SJSA1 (cell line): ENCODE results near the gene GNAQ. TPM values are rescaled to one million over a fixed set of nuclear protein-coding genes. Genes with fewer than 3 reads are reported as not detected.
A peak's percentile ranks its signal among the peaks of the same experiment; 100 is the strongest.

Experiments
- DNase-seq, 2 experiments: peaks; one replicate each; pipeline ENCODE4 v3.0.0-alpha.2; 2015 to 2020; ENCODE audit warnings: low spot score in 2 of 2, low read depth in 1 of 2
- H3K27ac ChIP-seq: fragments of 250-450 bp; sonication (Bioruptor Pico); 2 replicates; pipeline ENCODE4 v1.5.1; 2020; ENCODE audit warnings: mild to moderate bottlenecking, moderate library complexity
- H3K27me3 ChIP-seq: fragments of 250-450 bp; sonication (Bioruptor Pico); replicated peaks from 2 replicates; pipeline ENCODE4 v1.5.1; 2020; ENCODE audit warnings: mild to moderate bottlenecking, moderate library complexity
- H3K36me3 ChIP-seq: fragments of 250-450 bp; sonication (Bioruptor Pico); 2 replicates; pipeline ENCODE4 v1.5.1; 2020; ENCODE audit warnings: mild to moderate bottlenecking
- H3K4me1 ChIP-seq: fragments of 250-450 bp; sonication (Bioruptor Pico); replicated peaks from 2 replicates; pipeline ENCODE4 v1.6.1; 2021; ENCODE audit warnings: mild to moderate bottlenecking
- H3K4me3 ChIP-seq: fragments of 250-450 bp; sonication (Bioruptor Pico); 2 replicates; pipeline ENCODE4 v1.5.1; 2020; ENCODE audit warnings: mild to moderate bottlenecking
- H3K9me3 ChIP-seq: fragments of 250-450 bp; sonication (Bioruptor Pico); replicated peaks from 2 replicates; pipeline ENCODE4 v1.5.1; 2020; ENCODE audit warnings: mild to moderate bottlenecking
- total RNA-seq: library from RNA; depleted of rRNA; stranded (reverse); fragments of >200 nt; shearing (Covaris generic); gene quantifications from 2 replicates; pipeline ENCODE4 v1.2.3, GENCODE V29; 2014

Gene GNAQ
- total RNA-seq, 1 experiment from 2014 or later: 46.2 TPM

DNA sequence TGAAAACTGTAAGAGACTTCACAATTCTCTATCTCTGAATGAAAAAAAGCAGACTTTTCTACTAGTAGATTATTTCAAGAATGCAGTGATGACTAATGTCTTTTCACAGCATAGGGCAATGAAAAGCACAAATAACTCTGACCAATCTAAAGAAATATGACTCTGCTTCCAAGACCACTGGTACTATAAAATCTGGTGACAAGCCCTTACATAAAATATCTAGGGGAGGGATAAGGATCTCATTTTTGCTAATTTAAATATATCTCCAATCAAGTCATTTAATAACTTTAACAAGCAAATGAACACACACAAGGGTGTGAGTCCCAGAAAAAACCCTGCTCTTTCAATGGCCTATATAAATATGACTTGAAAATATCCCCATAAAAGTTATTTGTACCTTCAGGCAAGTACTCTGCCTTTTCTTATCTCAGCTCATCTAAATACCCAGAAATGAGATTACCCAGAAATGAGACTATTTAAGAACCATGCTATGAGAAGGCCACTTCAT is 105.2 kb downstream of the GNAQ start:
- no peaks in the 10 kb centered on the region for H3K27me3 ChIP-seq

DNA sequence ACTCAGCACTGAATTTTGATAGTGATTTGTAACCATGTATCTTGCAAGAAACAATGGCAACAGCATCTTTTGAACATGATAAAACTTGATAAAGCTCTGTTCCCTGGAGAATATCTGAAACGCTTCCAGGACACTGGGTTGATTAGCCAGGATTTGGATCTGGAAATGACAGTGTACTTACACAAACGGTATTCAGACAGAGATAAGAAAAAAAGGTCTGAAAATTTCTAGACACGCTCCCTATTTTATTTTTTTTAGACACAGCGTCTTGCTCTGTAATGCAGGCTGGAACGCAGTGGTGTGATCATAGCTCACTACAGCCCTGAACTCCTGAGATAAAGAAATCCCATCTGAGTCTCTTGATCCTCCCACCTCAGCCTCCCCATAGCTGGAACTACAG is 109.0 kb downstream of the GNAQ start:
- Histone ChIP-seq H3K27ac (no peak overlapping the region), H3K4me1 (peaks cover 20% of the 10 kb centered on the region), H3K4me3 (no peak overlapping the region), H3K9me3 (no peaks in the 10 kb centered on the region), H3K36me3 (peaks cover 5% of the 10 kb centered on the region), H3K27me3 (no peaks in the 10 kb centered on the region)
- DNase-seq: no peak

More for the DNA sequence above, 105.2 kb downstream of the GNAQ start:
- Histone ChIP-seq H3K4me3 (no peak overlapping the region), H3K36me3 (no peaks in the 10 kb centered on the region; the same call in 1 of the 2 replicates), H3K9me3 (no peaks in the 10 kb centered on the region), H3K4me1 (peaks cover 25% of the 10 kb centered on the region), H3K27ac (peak overlapping the region; percentile 63)
- peak in 1 of 2 experiments; percentile 54 for DNase-seq

DNA sequence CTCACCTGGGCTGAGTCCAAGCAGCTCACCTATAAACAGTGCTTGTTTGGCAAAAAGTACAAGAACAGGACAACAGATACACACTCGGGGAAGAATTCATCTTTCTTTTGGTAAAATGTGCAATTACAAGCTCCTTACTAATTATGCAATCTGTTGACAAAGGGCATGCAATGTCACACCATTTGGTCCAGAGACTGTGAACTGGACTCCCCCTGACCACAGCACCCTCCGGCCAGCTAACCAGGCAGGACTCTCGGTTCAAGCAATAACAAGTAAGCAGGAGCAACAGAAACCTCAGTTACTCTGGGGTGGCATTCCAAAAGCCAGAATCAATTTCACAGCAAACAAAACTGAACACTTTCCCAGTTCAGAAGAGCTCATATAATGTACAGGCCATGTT is 113.8 kb downstream of the GNAQ start:
- Histone ChIP-seq H3K36me3 (peaks cover 5% of the 10 kb centered on the region), H3K27me3 (no peaks in the 10 kb centered on the region), H3K4me1 (peaks cover 12% of the 10 kb centered on the region), H3K9me3 (no peaks in the 10 kb centered on the region), H3K4me3 (no peak overlapping the region), H3K27ac (no peak overlapping the region)
- DNase-seq: no peak

GRCh38 chr9:77916820-77917219 is 114.8 kb downstream of the GNAQ start:
- DNase-seq: no peak
- no peaks in the 10 kb centered on the region for H3K9me3 ChIP-seq
- peaks cover 12% of the 10 kb centered on the region for H3K4me1 ChIP-seq
- no peaks in the 10 kb centered on the region for H3K27me3 ChIP-seq
- H3K27ac ChIP-seq: no peak overlapping the region
- no peak overlapping the region for H3K4me3 ChIP-seq
- peaks cover 5% of the 10 kb centered on the region for H3K36me3 ChIP-seq

GRCh38 chr9:77916410-77916819 is 115.2 kb downstream of the GNAQ start:
- no peak for DNase-seq
- Histone ChIP-seq H3K4me1 (peaks cover 12% of the 10 kb centered on the region), H3K27me3 (no peaks in the 10 kb centered on the region), H3K36me3 (peaks cover 5% of the 10 kb centered on the region), H3K27ac (no peak overlapping the region), H3K4me3 (no peak overlapping the region), H3K9me3 (no peaks in the 10 kb centered on the region)

DNA sequence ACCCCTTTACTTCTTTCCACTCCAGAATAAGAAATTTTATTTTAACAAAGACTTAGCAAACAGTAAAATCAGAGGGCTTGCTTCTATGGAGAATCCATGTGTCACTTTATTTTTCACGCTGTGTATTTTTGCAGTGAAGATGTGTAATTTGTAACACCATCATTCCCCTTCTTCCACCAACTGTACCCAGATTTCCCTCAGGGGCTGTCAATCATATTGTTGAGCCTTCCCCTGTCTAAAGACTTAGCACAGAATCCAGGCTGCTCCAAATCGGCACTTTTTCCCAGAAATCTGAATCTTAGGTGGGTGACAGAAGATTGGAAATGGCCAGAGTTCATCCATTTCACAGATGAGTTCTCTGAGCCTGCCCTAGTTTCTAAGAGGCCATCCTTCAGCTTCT is 115.9 kb downstream of the GNAQ start:
- no peak overlapping the region for H3K27ac ChIP-seq
- peaks cover 12% of the 10 kb centered on the region for H3K4me1 ChIP-seq
- H3K4me3 ChIP-seq: no peak overlapping the region
- no peak for DNase-seq
- H3K27me3 ChIP-seq: no peaks in the 10 kb centered on the region
- H3K9me3 ChIP-seq: no peaks in the 10 kb centered on the region
- H3K36me3 ChIP-seq: peaks cover 5% of the 10 kb centered on the region

DNA sequence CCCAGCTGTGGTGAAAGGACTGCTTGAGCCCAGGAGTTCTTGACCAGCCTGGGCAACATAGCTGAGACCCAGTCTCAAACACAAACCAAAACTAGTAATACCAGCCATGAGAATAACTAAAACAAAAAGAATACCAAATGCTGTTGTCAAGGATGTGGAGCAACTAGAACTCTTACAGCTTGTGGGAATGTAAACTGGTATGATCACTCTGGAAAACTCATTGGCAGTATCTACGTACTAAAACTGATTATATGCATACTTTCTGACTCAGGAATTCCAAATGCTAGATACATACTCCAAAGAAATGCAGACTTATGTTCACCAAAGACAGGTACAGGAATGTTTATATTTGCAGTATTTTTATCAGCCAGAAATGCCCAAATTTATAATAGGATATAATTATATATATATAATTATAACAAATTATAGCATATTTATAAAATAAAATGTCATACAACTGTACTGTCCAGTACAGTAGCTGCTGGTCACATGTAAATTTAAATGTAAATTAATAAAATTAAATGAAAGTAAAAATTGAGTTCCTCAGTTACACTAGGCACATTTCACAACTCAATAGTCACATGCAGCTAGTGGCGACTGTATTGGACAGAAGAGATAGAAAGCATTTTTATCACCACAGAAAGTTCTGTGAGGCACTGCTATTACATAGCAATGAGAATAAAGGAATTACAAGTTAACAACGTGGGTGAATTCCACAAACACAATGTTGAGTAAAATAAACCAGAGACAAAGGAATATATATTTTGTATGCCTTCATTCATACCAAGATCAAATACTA is 118.5 kb downstream of the GNAQ start:
- no peak overlapping the region for H3K27ac ChIP-seq
- peaks cover 12% of the 10 kb centered on the region for H3K4me1 ChIP-seq

GRCh38 chr9:77911928-77912327 is 119.7 kb downstream of the GNAQ start:
- Histone ChIP-seq H3K9me3 (no peaks in the 10 kb centered on the region), H3K27me3 (no peaks in the 10 kb centered on the region), H3K4me1 (peaks cover 12% of the 10 kb centered on the region), H3K4me3 (no peak overlapping the region), H3K36me3 (no peaks in the 10 kb centered on the region), H3K27ac (no peak overlapping the region)
- DNase-seq: no peak

More for the DNA sequence above, 118.5 kb downstream of the GNAQ start:
- Histone ChIP-seq H3K9me3 (no peaks in the 10 kb centered on the region), H3K4me3 (no peak overlapping the region), H3K36me3 (no peaks in the 10 kb centered on the region), H3K27me3 (no peaks in the 10 kb centered on the region)
- no peak for DNase-seq

- no peak for DNase-seq
- no peak overlapping the region for H3K4me3 ChIP-seq
- no peaks in the 10 kb centered on the region for H3K27me3 ChIP-seq
These were observed 121.4 kb downstream of the GNAQ start for GRCh38 chr9:77910194-77910621.

DNA sequence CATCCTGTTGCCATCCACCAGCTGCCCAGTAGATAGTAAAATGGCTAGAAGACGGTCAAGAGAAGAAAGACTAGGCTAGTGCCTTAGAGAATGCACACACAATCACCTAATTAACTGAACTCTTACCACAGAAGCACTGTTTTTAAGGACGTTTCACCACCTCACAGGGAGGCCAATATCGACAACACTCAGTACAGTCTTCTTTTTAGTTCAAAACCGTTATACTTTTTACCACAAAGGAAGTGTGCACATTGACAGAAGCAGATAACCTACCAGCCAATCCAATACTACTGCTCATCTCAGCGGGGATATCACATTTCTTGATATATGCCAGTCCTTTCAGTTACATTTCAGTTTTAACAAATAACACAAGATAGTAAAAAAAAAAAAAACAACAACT is 122.3 kb downstream of the GNAQ start:
- Histone ChIP-seq H3K36me3 (no peaks in the 10 kb centered on the region), H3K4me1 (peaks cover 5% of the 10 kb centered on the region; the same call in 1 of the 2 replicates), H3K27ac (no peak overlapping the region), H3K4me3 (no peak overlapping the region), H3K9me3 (no peaks in the 10 kb centered on the region), H3K27me3 (no peaks in the 10 kb centered on the region)
- no peak for DNase-seq

More at GRCh38 chr9:77910194-77910621, 121.4 kb downstream of the GNAQ start:
- no peaks in the 10 kb centered on the region for H3K36me3 ChIP-seq
- H3K9me3 ChIP-seq: no peaks in the 10 kb centered on the region
- peaks cover 6% of the 10 kb centered on the region for H3K4me1 ChIP-seq
- no peak overlapping the region for H3K27ac ChIP-seq

DNA sequence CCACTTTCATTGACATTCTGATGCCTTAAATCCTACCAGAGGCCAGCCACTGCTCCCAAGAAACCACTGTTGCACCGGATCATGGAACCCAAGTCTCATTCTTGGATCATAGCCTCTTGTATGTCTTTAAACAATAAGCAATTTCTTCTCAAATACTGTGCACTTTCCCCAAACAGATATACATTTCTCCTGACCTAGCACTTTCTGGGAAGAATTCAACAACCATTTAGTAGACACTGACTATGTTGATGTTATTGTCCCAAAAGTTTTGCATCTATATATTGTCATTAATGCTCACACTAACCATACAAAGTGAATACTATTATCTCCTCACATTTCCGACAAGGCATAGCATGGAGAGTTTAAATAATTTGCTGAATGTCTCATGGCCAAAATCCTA is 123.3 kb downstream of the GNAQ start:
- H3K9me3 ChIP-seq: no peaks in the 10 kb centered on the region
- no peak for DNase-seq
- no peaks in the 10 kb centered on the region for H3K36me3 ChIP-seq
- H3K4me1 ChIP-seq: no peaks in the 10 kb centered on the region
- H3K27ac ChIP-seq: no peak overlapping the region
- H3K4me3 ChIP-seq: no peak overlapping the region
- H3K27me3 ChIP-seq: no peaks in the 10 kb centered on the region

- Histone ChIP-seq H3K36me3 (no peaks in the 10 kb centered on the region), H3K4me3 (no peak overlapping the region), H3K27me3 (no peaks in the 10 kb centered on the region), H3K9me3 (no peaks in the 10 kb centered on the region), H3K4me1 (no peaks in the 10 kb centered on the region), H3K27ac (no peak overlapping the region)
- DNase-seq: no peak
These were observed 124.0 kb downstream of the GNAQ start for GRCh38 chr9:77907585-77907984.

DNA sequence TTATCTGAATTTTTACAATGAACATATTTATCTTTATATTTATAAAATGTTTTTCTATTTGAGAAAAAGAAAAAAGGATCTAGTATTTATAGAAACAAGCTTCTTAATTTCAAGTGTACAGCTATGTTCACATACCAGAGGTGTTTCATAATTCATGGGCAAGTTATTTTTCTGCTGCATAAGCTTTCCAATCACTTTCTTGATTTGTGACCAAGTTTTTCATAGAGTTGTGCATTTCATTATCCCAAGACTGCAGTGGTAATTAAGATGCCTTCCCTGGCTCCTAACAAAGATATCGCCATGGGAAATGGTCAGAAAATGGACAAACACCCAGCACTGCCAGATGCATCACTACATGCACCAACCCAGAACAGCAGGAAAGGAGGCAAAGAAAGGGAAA is 124.6 kb downstream of the GNAQ start:
- Histone ChIP-seq H3K27me3 (no peaks in the 10 kb centered on the region), H3K9me3 (no peaks in the 10 kb centered on the region), H3K36me3 (no peaks in the 10 kb centered on the region), H3K4me1 (no peaks in the 10 kb centered on the region), H3K4me3 (no peak overlapping the region), H3K27ac (no peak overlapping the region)
- no peak for DNase-seq

DNA sequence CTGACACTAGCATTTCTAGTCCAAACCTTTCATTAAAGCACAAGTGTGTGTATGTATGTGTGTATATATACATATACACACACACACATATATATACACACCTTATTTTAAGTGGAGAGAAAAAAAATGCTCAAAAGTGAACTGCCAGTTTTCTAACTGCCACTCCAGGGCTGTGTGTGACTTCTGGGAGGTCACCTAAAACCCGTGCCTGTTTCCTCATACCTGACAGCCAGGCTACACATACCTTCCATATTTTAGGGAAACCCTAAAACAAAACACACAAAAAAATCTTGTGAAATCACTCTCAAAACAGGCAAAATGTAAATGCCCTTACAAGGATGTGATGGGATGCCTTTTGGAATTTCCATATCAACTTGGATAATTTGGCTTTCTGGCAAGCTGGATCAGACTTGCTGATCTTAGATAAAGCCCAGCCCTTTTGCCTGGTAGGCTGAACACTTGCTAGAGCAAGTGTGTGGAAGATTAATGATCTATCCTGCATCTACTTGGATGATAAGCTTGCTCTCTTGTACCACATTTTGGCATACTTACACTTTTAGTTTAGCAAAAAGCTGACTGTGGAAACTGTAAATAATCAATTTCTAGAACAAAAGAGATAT is 127.8 kb downstream of the GNAQ start:
- Histone ChIP-seq H3K27me3 (no peaks in the 10 kb centered on the region), H3K36me3 (no peaks in the 10 kb centered on the region), H3K4me1 (no peaks in the 10 kb centered on the region), H3K27ac (no peak overlapping the region), H3K4me3 (no peak overlapping the region), H3K9me3 (no peaks in the 10 kb centered on the region)
- DNase-seq: no peak
